Measurements from ENCODE around the gene MDFI.

DNA sequence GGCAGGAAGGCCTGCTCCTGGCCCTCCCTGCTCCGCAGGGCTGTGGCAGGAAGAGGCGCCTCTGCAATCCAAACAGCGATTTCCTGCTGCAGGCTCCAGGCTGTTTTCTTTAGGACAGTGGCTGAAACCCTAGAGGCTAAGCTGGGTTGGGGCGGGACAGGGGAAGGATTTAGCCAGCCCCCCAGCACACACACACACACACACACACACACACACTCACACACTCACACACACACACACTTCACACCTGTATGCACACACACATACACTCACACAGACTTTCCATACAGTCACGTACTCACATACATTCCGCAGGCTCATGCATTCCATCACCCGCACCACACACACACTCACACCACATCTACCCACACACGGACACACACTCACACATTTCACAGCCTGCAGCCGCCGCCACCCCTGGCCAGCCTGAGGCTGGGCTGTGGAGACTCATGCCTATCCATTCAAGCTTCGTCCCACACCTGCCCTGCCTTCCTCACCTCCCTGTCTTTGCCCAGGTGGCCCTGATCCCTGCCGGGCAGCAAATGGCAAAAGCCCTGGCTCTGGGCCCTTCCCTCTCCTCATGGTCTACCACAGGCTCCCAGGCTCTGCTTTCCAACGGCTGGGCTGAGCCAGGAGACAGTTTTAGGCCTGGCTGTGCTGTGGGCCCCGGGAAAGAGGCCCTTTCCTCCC, 17.9 kb downstream of the MDFI start:
- TF ChIP-seq, protein P1, sequence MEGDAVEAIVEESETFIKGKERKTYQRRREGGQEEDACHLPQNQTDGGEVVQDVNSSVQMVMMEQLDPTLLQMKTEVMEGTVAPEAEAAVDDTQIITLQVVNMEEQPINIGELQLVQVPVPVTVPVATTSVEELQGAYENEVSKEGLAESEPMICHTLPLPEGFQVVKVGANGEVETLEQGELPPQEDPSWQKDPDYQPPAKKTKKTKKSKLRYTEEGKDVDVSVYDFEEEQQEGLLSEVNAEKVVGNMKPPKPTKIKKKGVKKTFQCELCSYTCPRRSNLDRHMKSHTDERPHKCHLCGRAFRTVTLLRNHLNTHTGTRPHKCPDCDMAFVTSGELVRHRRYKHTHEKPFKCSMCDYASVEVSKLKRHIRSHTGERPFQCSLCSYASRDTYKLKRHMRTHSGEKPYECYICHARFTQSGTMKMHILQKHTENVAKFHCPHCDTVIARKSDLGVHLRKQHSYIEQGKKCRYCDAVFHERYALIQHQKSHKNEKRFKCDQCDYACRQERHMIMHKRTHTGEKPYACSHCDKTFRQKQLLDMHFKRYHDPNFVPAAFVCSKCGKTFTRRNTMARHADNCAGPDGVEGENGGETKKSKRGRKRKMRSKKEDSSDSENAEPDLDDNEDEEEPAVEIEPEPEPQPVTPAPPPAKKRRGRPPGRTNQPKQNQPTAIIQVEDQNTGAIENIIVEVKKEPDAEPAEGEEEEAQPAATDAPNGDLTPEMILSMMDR (conservative IDR thresholded peaks at IDR 0.05; ENCODE audit: low read depth, low read length): no peak
- TF ChIP-seq EZH2phosphoT487 (IDR thresholded peaks at IDR 0.05; ENCODE audit: borderline replicate concordance, low read length): no peak
- no peak for TF ChIP-seq EZH2 (IDR thresholded peaks at IDR 0.05; ENCODE audit: low read length, unreplicated experiment)

All from PC-3 (cell line).